GM21360 (cell line): ENCODE measurements around the gene POC1A.
A peak's percentile ranks its signal among the peaks of the same experiment; 100 is the strongest.

Source experiments
- ATAC-seq: cut with Tn5 transposase; IDR thresholded peaks from one replicate; pipeline ENCODE4 v1.9.1; 2021; ENCODE audit warnings: mild to moderate bottlenecking, moderate library complexity; ENCODE audit not compliant: unreplicated experiment

POC1A gene

GRCh38 chr3:52154135-52155094 lies at the start of gene POC1A:
TSS of gene POC1A (minus strand) at chr3:52154423. CDS start at chr3:52154372, 51 bp downstream.
- ATAC-seq, result peak; percentile 64

- ATAC-seq, result no peak
Measured at GRCh38 chr3:52203701-52204100, 49.5 kb upstream of the POC1A start.

GRCh38 chr3:52202384-52203077 lies 48.3 kb upstream of the POC1A start:
- ATAC-seq, result no peak

DNA sequence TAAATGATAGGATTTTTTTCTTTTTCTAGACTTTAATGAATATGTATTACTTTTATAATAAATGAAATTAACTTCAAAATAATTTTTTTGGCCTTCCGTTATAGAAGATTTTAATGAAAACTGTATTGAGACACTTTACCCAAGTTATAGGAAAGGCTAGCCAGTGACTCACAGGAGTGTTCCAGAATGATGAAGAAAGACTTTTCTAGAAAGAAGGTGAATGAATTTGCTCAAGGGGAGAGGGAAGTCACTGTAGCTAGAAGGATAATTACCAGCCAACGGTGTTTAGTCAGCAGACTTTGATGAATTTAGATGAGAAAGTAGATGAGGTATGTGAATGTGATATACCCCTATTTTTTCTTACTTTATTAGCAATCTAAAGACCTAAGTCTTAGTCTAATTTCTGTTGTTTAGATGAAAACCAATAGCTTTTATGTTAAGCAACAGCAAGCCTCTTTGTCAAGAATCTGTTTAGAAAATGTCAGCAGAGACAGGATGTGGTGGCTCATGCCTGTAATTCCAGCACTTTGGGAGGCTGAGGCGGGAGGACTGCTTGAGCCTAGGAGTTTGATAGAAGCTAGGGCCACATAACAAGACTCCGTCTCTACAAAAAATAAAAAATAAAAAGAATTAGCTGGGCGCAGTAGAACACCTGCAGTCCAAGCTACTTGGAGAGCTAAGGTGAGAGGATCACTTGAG lies 46.9 kb upstream of the POC1A start:
- no peak for ATAC-seq

GRCh38 chr3:52198643-52199608 lies 44.7 kb upstream of the POC1A start:
- no peak for ATAC-seq

DNA sequence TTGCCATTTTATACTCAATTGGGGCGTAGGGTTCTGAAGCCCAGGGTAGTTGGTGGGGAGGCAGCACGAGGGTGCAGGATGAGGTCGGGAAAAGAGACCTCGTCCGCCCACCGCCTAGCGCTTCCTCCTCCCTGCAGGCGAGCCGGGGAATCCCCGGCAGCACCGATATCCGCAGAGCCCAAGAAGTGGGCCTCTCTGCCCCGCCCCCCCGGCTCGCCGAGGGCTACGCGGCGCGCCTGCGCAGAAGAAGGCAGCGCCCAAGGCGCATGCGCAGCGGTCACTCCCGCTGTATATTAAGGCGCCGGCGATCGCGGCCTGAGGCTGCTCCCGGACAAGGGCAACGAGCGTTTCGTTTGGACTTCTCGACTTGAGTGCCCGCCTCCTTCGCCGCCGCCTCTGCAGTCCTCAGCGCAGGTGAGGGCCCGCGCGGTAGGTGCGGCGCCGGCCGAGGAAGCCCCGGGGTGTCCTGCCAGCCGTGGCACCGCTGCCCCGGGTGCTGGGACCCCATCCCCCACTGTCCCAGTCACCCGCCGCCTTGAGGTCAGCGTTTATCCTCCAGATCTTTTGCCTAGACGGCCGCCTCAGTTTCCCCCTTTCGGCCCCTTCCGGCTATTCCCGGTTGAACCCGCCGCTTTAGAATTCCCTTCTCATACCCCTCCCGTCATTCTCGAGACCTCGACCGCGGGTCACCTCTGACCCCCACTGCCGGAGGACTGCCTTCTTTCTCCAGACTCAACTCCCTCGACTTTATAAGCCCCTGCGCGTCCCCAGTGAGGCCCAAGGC lies 43.8 kb upstream of the POC1A start, which contains the start of gene ALAS1:
Gene ALAS1, plus strand, starts transcription at position 319 of the 784 bp plus-strand sequence. CDS start 1,082 bp downstream, outside the sequence.
- peak; percentile 65 for ATAC-seq

GRCh38 chr3:52197499-52197841 lies 43.2 kb upstream of the POC1A start:
- no peak for ATAC-seq

- no peak for ATAC-seq
Measured at GRCh38 chr3:52196977-52197376, 42.8 kb upstream of the POC1A start.

DNA sequence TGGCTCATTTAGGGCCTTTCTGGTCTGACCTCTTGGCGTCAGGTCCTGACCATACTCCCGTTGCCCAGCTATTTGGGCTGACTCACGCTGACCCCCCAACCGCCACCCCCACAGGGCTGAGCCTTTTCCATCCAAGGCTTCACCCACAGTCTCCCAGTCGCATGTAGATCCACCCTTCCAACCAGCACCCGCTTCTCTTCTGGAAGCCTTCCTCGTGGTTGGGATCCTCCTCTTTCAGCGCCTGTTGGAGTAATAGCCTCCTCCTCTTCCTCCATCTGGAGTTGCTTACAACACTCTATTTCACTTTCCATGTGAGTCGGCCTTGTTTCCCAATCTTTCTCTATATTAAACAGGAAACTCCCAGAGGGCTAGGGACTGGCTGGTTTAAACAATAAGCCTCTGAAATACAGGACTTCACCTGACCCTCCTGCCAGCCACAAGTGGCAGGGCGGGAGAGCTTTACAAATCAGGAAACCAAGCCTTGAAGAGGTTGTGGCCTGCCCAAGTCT lies 41.7 kb upstream of the POC1A start:
- ATAC-seq, result no peak

DNA sequence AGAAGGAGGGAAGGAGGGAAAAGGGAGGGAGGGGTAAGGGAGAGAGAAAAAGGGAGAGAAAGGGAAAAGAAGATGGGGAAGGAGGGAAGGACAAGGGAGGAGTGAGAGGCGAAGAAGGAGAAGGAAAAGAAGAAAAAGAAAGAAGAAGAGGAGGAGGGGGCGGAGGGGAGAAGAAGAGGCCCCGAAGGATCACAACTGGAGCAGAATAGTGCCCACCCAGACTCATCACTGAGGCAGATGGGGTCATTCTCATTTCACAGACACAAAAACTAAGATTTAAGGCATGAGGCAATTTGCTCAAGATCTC lies 41.0 kb upstream of the POC1A start:
- no peak for ATAC-seq

GRCh38 chr3:52194485-52195290 lies 40.5 kb upstream of the POC1A start:
- no peak for ATAC-seq

GRCh38 chr3:52193065-52193464 lies 38.8 kb upstream of the POC1A start:
- ATAC-seq, result no peak

- ATAC-seq, result no peak
Measured at GRCh38 chr3:52191663-52192062, 37.4 kb upstream of the POC1A start.

DNA sequence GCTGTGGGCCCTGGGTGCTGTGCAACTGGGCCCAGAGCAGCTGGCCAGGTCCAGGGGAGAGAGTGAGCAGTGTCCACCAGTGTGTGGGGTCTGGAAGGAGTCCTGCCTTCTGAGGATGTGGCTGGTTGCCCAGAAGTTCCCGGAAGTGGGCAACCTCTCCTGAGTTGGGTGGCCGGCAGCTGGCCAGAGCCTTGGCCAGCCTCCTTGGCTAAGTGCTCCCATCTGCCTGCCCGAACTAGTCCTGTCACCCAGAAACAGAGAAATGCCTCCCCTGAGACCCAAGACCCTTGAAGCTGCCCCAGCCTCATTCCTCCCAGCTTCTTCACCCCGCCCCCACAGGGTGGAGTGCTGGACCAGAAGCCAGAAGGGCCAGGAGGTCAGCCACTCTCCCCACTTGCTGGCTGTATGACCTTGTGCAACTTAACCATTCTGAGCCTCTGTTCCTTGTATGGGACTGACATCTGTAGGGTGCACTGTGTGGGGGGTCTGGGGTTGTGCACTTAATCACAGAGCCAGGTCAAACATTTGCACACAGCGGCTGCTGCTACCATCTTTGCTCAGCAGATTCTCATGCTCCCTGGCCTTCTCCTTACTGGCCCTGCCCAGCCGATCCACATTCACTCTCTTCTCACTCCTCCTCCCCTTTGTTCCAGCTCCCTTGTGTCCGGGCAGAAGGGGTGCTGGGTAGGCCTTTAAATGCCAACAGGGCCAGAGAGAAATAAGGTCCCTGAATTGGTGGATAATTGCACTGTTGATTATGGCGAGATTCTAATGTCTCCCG lies 36.3 kb upstream of the POC1A start:
- no peak for ATAC-seq

DNA sequence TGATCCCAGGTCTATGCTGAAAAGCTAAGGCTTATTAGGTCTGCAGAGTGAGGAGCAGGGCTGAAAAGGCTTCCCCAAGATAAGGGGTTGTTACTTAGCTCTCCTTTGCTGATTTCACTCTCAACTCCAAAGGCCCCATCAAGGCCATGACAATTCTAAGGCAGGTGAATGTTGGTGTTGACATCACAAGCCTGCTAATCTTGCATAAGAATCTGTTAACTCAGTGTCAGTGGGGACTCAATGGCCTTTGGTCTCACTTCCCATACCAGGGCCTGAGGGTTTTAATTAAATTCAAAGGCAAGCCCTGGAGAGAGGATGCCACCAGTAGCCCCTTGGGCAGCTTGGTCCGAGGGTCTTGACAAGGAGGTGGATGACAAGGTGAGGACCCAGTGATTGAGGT lies 34.3 kb upstream of the POC1A start:
- ATAC-seq, result no peak

DNA sequence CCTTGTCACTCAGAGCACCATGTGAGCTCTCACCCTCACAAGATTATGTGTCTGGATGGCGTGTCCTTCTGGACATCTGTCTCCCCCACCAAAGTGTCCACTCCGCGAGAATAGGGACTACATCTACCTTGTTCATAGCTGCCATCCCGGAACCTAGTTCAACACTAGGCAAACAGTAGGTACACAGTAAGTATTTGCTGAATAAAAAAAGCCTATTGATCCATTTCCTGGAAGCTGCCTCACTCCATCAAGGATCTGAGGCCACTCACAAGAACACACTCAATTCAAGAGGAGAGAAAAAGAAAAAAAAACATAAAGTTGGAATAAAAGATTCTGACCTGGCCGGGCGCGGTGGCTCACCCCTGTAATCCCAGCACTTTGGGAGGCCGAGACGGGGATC lies 32.5 kb upstream of the POC1A start:
- ATAC-seq, result no peak

- ATAC-seq, result no peak
Measured at GRCh38 chr3:52185837-52186236, 31.6 kb upstream of the POC1A start.

GRCh38 chr3:52185311-52185710 lies 31.1 kb upstream of the POC1A start:
- ATAC-seq, result no peak
